Measurements from ENCODE around the gene RAB13. TPM values are rescaled to one million over a fixed set of nuclear protein-coding genes. Genes with fewer than 3 reads are reported as not detected.
A peak's percentile ranks its signal among the peaks of the same experiment; 100 is the strongest.

RAB13 gene
- total and polyA plus RNA-seq, 2 of the 13 experiments (the other 11 are each of a cell fraction or from before 2014, with no cell fraction given) = 15.9 to 24.7 TPM

DNA sequence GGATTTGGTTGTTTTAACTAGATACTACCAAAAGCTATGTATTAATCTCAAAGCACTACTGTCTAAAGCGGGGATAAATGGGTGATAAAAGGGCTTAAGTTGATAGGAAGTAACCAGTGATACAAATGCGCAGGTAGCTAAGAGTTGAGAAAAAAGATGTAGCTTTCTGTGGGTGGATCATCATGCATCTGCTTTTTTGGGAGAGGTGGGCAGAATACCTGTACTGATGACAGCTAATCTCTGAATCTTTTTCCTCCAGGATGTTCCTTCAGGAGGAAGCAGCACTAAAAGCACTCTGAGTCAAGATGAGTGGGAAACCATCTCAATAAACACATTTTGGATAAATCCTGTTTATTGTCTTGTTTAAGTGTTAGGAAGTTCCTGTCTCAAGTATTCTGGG lies 5.7 kb upstream of the RAB13 start:
- Histone ChIP-seq H4K20me1 (ENCODE audit: insufficient read depth, low read length) (peaks cover 12% of the 10 kb centered on the region), H3K36me3 (replicated peaks in 1 of 2; ENCODE audit: control insufficient read depth in 1 of 2, insufficient read depth in 2 of 2, low read length in 2 of 2) (peaks cover 2 to 16% of the 10 kb centered on the region in 2 experiments; a peak in 4 of 5 replicates), H3K9ac (ENCODE audit: insufficient read depth, low read depth, low read length) (peak overlapping the region; percentile 98), H3K27me3 (ENCODE audit: control insufficient read depth in 1 of 2, insufficient read depth in 2 of 2, low read length in 2 of 2) (no peaks in the 10 kb centered on the region; a peak in 1 of 5 replicates), H3K4me2 (ENCODE audit: low read depth, low read length) (peak overlapping the region; percentile 76), H3K4me3 (replicated peaks in 1 of 3; ENCODE audit: insufficient read depth in 1 of 3, low read depth in 2 of 3, low read length in 3 of 3) (peak overlapping the region; percentile 77 to 97 (median 94); a peak in 5 of 6 replicates), H3K9me3 (ENCODE audit: low read length) (no peaks in the 10 kb centered on the region), H3K79me2 (ENCODE audit: insufficient read depth, low read length) (peaks cover 16% of the 10 kb centered on the region), H2AFZ (ENCODE audit: low read length) (no peak overlapping the region), H3K27ac (ENCODE audit: extremely low read length, insufficient read depth, low read length) (peak overlapping the region; percentile 1), H3K4me1 (ENCODE audit: insufficient read depth, low read length) (peaks cover 39% of the 10 kb centered on the region)
- TF ChIP-seq EHMT2 (IDR thresholded peaks at IDR 0.05; ENCODE audit: borderline replicate concordance, low read depth, low read length) = no peak
- TF ChIP-seq, protein P1, sequence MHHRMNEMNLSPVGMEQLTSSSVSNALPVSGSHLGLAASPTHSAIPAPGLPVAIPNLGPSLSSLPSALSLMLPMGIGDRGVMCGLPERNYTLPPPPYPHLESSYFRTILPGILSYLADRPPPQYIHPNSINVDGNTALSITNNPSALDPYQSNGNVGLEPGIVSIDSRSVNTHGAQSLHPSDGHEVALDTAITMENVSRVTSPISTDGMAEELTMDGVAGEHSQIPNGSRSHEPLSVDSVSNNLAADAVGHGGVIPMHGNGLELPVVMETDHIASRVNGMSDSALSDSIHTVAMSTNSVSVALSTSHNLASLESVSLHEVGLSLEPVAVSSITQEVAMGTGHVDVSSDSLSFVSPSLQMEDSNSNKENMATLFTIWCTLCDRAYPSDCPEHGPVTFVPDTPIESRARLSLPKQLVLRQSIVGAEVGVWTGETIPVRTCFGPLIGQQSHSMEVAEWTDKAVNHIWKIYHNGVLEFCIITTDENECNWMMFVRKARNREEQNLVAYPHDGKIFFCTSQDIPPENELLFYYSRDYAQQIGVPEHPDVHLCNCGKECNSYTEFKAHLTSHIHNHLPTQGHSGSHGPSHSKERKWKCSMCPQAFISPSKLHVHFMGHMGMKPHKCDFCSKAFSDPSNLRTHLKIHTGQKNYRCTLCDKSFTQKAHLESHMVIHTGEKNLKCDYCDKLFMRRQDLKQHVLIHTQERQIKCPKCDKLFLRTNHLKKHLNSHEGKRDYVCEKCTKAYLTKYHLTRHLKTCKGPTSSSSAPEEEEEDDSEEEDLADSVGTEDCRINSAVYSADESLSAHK (CRISPR knock-in tag; IDR thresholded peaks at IDR 0.05; ENCODE audit: borderline replicate concordance) = no peak
- peak; percentile 64 for TF ChIP-seq RBFOX2 (IDR thresholded peaks at IDR 0.05; ENCODE audit: low read depth, low read length)
- no peak for TF ChIP-seq ZNF253 (CRISPR knock-in tag; IDR thresholded peaks at IDR 0.05; ENCODE audit: borderline replicate concordance)
- POLR2A ChIA-PET = interaction anchor here (1.8 to 2.8 kb wide), 2 partner anchors 9 to 45 kb away, joined by 21 to 30 read pairs; partner anchors contain the start of gene DENND4B
- intact Hi-C loops (cut with micrococcal nuclease; ENCODE audit: unreplicated experiment) (no loop called here), in situ Hi-C loops (cut with HindIII; ENCODE audit: extremely low pct_ligation_motif_present, low pct_unique_long_range_greater_than_20kb) (no loop called here)
- ATAC-seq (no peak), FAIRE-seq (no peak), DNase-seq (ENCODE audit: low spot score) (no peak)
- no TSS peak for BruUV-seq (replicated peaks)
- WGBS (ENCODE audit: low lambda C conversion rate) = 91% methylated on average over 2 of the region's 2 CpGs
- CTCF ChIA-PET (ENCODE audit: low intra/inter-chr PET ratio, low total read pairs) = no interaction called here

DNA sequence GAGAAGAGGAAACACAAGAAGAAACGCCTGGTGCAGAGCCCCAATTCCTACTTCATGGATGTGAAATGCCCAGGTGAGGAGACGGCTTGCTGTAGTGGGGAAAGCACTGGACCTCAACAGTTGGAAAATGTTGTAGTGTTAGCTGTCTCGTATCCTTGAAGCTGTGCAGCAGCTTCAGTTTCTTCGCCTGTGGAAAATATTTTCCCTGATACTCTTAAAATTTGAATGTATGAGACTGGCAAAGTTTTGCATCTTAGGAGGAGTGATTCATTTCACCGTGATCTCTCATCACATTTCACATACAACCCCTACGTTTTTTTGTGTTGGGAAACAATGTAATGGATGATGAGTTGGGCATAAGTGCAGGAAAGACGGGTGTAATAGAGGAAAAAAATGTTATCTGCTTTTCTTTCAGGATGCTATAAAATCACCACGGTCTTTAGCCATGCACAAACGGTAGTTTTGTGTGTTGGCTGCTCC lies 5.1 kb upstream of the RAB13 start:
- H3K9ac ChIP-seq (ENCODE audit: insufficient read depth, low read depth, low read length) = peak overlapping the region; percentile 98
- in situ Hi-C loops (cut with HindIII; ENCODE audit: extremely low pct_ligation_motif_present, low pct_unique_long_range_greater_than_20kb) (no loop called here), intact Hi-C loops (cut with micrococcal nuclease; ENCODE audit: unreplicated experiment) (no loop called here)
- DNase-seq (ENCODE audit: low spot score) (no peak), ATAC-seq (no peak), FAIRE-seq (no peak)
- H3K27me3 ChIP-seq (ENCODE audit: control insufficient read depth in 1 of 2, insufficient read depth in 2 of 2, low read length in 2 of 2) = no peaks in the 10 kb centered on the region; a peak in 1 of 5 replicates
- peak overlapping the region; percentile 76 for H3K4me2 ChIP-seq (ENCODE audit: low read depth, low read length)
- 4% methylated on average over 9 of the region's 9 CpGs for WGBS (ENCODE audit: low lambda C conversion rate)
- TSS peak; percentile 88 for BruUV-seq (replicated peaks)
- peak overlapping the region; percentile 85 for H3K27ac ChIP-seq (ENCODE audit: extremely low read length, insufficient read depth, low read length)
- peaks cover 33% of the 10 kb centered on the region for H3K4me1 ChIP-seq (ENCODE audit: insufficient read depth, low read length)
- peaks cover 12% of the 10 kb centered on the region for H4K20me1 ChIP-seq (ENCODE audit: insufficient read depth, low read length)
- peak overlapping the region; percentile 77 to 97 (median 94) for H3K4me3 ChIP-seq (replicated peaks in 1 of 3; ENCODE audit: insufficient read depth in 1 of 3, low read depth in 2 of 3, low read length in 3 of 3)
- peaks cover 2 to 16% of the 10 kb centered on the region in 2 experiments; a peak in 4 of 5 replicates for H3K36me3 ChIP-seq (replicated peaks in 1 of 2; ENCODE audit: control insufficient read depth in 1 of 2, insufficient read depth in 2 of 2, low read length in 2 of 2)
- POLR2A ChIA-PET = interaction anchor here (0.9 to 7.5 kb wide), 23 partner anchors 10 to 383 kb away, joined by 3 to 92 read pairs (median 10); partner anchors contain the start of genes CHTOP, CREB3L4, CRTC2 and DENND4B
- H3K79me2 ChIP-seq (ENCODE audit: insufficient read depth, low read length) = peaks cover 16% of the 10 kb centered on the region
- H3K9me3 ChIP-seq (ENCODE audit: low read length) = no peaks in the 10 kb centered on the region
- CTCF ChIA-PET (ENCODE audit: low intra/inter-chr PET ratio, low total read pairs) = no interaction called here
- no peak overlapping the region for H2AFZ ChIP-seq (ENCODE audit: low read length)
- TF ChIP-seq POLR2AphosphoS2 (IDR thresholded peaks at IDR 0.05; ENCODE audit: low read depth, low read length) (no peak), ZNF263 (CRISPR knock-in tag; IDR thresholded peaks at IDR 0.05) (no peak), ZBTB8A (CRISPR knock-in tag; IDR thresholded peaks at IDR 0.05; ENCODE audit: borderline replicate concordance, low read depth) (0 out of 2 replicates have a peak, but pooled peaks have one; percentile 8), ZNF878 (CRISPR knock-in tag; IDR thresholded peaks at IDR 0.05) (no peak; the same call in 1 of the 2 replicates), CCDC6 (CRISPR knock-in tag; IDR thresholded peaks at IDR 0.05) (0 out of 2 replicates have a peak, but pooled peaks have one; percentile 31), KDM5A (IDR thresholded peaks at IDR 0.05; ENCODE audit: borderline replicate concordance, low read length) (0 out of 2 replicates have a peak, but pooled peaks have one; percentile 3), ZNF10 (CRISPR knock-in tag; IDR thresholded peaks at IDR 0.05; ENCODE audit: borderline replicate concordance, low read depth) (no peak), ZNF713 (CRISPR knock-in tag; IDR thresholded peaks at IDR 0.05) (peak; percentile 77; the same call in 1 of the 2 replicates), TP53 (CRISPR knock-in tag; conservative IDR thresholded peaks at IDR 0.05) (no peak), ZC3H13 (CRISPR knock-in tag; IDR thresholded peaks at IDR 0.05) (0 out of 2 replicates have a peak, but pooled peaks have one; percentile 16), ZNF34 (CRISPR knock-in tag; IDR thresholded peaks at IDR 0.05; ENCODE audit: borderline replicate concordance) (peak; percentile 17; the same call in 1 of the 2 replicates)
